ENCODE results near the gene PARK7. TPM values are rescaled to one million over a fixed set of nuclear protein-coding genes. Genes with fewer than 3 reads are reported as not detected.
A peak's percentile ranks its signal among the peaks of the same experiment; 100 is the strongest.

Gene PARK7
- total RNA-seq, 3 donors from 2014 or later (not counting 1 experiment from before 2014, with no cell fraction given) = 120 to 127 (median 127) TPM

DNA sequence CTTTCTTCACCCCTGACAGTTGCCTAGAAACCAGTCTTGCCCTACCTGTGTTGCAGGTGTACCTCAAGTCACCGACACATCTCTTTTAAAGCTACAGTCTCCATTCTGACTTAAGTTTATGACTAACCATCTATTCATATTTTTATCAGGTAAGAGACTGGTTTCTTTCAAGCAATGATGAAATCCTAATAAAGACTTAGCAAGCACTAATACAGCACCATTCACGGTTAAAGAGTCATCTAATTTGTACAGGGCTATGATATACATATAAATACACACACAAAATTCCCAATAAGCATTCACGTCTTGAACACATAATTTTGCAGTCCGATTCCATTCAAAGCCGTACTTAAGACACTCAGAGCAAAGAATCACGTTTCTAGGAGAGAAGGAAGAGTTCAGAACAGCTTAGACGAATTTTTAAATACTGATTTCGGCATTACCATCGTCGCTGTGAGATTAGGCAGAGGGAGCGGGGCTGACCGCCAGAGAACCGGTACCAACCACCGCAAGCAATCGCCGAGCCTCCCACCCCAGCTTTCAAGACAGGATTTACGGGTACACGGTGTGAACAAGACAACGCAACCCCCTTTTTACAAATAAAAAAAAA lies 63.7 kb downstream of the PARK7 start:
- Histone ChIP-seq H3K27ac (ENCODE audit: low read length) (no peak overlapping the region), H3K36me3 (ENCODE audit: control insufficient read depth, insufficient read depth, low read length) (no peaks in the 10 kb centered on the region), H3K4me3 (ENCODE audit: low read length) (peak overlapping the region; percentile 12), H3K27me3 (ENCODE audit: control insufficient read depth, insufficient read depth, low read length) (peaks cover 25% of the 10 kb centered on the region), H3K4me1 (ENCODE audit: control insufficient read depth, insufficient read depth, low read length) (peaks cover 11% of the 10 kb centered on the region), H3K9me3 (ENCODE audit: control insufficient read depth, insufficient read depth, low read length) (no peaks in the 10 kb centered on the region)
- H3K4me1 Mint-ChIP-seq = peaks cover 11 to 17% of the 10 kb centered on the region in 2 donors
- H3K27ac Mint-ChIP-seq = peak overlapping the region; percentile 48 to 79
- TF ChIP-seq, protein P1, sequence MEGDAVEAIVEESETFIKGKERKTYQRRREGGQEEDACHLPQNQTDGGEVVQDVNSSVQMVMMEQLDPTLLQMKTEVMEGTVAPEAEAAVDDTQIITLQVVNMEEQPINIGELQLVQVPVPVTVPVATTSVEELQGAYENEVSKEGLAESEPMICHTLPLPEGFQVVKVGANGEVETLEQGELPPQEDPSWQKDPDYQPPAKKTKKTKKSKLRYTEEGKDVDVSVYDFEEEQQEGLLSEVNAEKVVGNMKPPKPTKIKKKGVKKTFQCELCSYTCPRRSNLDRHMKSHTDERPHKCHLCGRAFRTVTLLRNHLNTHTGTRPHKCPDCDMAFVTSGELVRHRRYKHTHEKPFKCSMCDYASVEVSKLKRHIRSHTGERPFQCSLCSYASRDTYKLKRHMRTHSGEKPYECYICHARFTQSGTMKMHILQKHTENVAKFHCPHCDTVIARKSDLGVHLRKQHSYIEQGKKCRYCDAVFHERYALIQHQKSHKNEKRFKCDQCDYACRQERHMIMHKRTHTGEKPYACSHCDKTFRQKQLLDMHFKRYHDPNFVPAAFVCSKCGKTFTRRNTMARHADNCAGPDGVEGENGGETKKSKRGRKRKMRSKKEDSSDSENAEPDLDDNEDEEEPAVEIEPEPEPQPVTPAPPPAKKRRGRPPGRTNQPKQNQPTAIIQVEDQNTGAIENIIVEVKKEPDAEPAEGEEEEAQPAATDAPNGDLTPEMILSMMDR (IDR thresholded peaks at IDR 0.05) = no peak
- peaks cover 18 to 20% of the 10 kb centered on the region in 2 donors for H3K27me3 Mint-ChIP-seq (ENCODE audit: low read depth in 2 of 2)
- peak overlapping the region; percentile 85 for H3K4me3 Mint-ChIP-seq
- ATAC-seq = no peak
- intact Hi-C loops (cut with micrococcal nuclease) = no loop called here
- peak in 1 of 2 donors; percentile 32 for DNase-seq
- no peaks in the 10 kb centered on the region for H3K9me3 Mint-ChIP-seq
- 14% methylated on average over 19 of the region's 19 CpGs for WGBS (ENCODE audit: insufficient coverage)
- no peaks in the 10 kb centered on the region for H3K36me3 Mint-ChIP-seq

DNA sequence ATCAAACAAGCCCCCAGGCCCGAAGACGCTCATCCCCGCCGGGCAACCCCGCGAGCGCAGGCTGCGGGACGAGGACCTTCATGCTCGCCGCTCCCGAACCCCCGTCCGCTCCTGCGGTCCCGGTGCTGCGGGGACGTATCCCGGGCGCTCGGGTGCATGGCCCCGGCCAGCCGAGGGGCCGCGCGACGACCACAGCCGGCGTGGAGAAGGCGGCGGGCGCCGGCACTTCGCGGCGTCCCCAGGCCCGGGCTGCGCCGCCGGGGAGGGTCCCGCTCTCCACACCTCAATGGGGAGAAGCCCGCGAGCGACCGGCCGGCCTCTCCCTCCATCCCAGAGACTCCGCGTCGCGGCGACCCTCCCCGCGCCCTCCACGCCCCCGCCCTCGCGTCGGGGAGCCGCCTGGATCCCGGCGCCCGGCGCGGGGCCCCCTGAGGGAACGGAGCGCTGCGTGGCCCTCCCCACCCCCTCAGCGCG lies 64.2 kb downstream of the PARK7 start:
- Mint-ChIP-seq H3K36me3 (no peaks in the 10 kb centered on the region), H3K4me3 (peak overlapping the region; percentile 85), H3K27ac (peak overlapping the region; percentile 48 to 80), H3K27me3 (ENCODE audit: low read depth in 2 of 2) (peaks cover 18 to 20% of the 10 kb centered on the region in 2 donors), H3K4me1 (peaks cover 11 to 17% of the 10 kb centered on the region in 2 donors), H3K9me3 (no peaks in the 10 kb centered on the region)
- H3K9me3 ChIP-seq (ENCODE audit: control insufficient read depth, insufficient read depth, low read length) = no peaks in the 10 kb centered on the region
- peak overlapping the region; percentile 12 for H3K4me3 ChIP-seq (ENCODE audit: low read length)
- peaks cover 11% of the 10 kb centered on the region for H3K4me1 ChIP-seq (ENCODE audit: control insufficient read depth, insufficient read depth, low read length)
- ATAC-seq (peak in 2 of 3 donors; percentile 4 to 6), DNase-seq (peak in 1 of 2 donors; percentile 22)
- H3K27ac ChIP-seq (ENCODE audit: low read length) = no peak overlapping the region
- peaks cover 25% of the 10 kb centered on the region for H3K27me3 ChIP-seq (ENCODE audit: control insufficient read depth, insufficient read depth, low read length)
- WGBS (ENCODE audit: insufficient coverage) = 1% methylated on average over 69 of the region's 69 CpGs
- TF ChIP-seq, protein P1 (IDR thresholded peaks at IDR 0.05) = no peak
- H3K36me3 ChIP-seq (ENCODE audit: control insufficient read depth, insufficient read depth, low read length) = no peaks in the 10 kb centered on the region
- intact Hi-C loops (cut with micrococcal nuclease) = loop anchor here (2.0 kb wide), 2 partner anchors 127 to 291 kb away; no protein-coding TSS in a partner anchor

DNA sequence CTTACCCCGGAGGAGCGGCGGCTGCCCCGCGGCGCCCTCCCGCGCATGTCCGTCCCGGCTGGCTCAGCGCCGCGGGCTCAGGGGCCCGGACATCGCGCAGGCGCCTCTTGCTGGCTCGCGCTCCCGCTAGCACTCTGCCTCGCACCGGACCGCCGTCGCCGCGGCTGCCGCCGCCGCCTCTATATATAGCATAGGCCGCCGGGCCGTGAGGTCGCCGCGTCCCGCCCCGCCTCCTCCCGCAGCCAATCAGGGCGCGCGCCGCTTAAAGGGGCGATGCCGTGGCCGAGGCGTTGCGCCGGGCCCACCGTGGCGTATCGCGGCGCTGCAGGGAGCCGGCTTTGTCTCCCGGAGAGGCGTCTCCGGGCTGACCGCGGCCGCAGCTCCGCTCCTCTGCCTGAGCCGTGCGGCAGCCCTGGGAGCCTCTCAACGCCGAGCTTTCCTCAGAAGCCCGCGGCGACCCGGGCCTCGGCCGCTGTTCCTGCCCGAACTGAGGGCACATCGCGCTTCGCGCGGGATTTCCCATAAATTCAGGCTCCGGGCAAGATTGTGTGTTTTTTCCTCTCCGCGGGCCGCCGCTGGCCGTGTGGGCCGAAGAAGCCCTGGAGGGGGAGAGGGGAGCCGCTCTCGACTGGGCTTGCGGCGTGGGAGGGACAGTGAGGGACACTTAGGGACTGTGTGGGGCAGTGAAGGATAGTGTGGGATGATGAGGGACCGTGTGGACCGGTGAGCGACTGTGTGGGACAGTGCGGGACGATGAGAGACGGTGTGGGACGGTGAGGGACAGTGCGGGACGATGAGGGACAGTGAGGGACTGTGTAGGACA lies 64.9 kb downstream of the PARK7 start, which contains the start of gene ERRFI1:
Gene ERRFI1 (minus strand): TSS at position 157 of the 823 bp plus-strand sequence. CDS start 10,690 bp downstream, outside the sequence.
- Mint-ChIP-seq H3K36me3 (no peaks in the 10 kb centered on the region), H3K4me1 (peaks cover 11 to 17% of the 10 kb centered on the region in 2 donors), H3K27ac (peak within 1 kb of the TSS; percentile 48 to 80), H3K4me3 (peak within 1 kb of the TSS; percentile 85), H3K27me3 (ENCODE audit: low read depth in 2 of 2) (peaks cover 18 to 20% of the 10 kb centered on the region in 2 donors), H3K9me3 (no peaks in the 10 kb centered on the region)
- Histone ChIP-seq H3K4me1 (ENCODE audit: control insufficient read depth, insufficient read depth, low read length) (peaks cover 11% of the 10 kb centered on the region), H3K36me3 (ENCODE audit: control insufficient read depth, insufficient read depth, low read length) (no peaks in the 10 kb centered on the region), H3K27ac (ENCODE audit: low read length) (no peak within 1 kb of the TSS), H3K4me3 (ENCODE audit: low read length) (peak within 1 kb of the TSS; percentile 32), H3K27me3 (ENCODE audit: control insufficient read depth, insufficient read depth, low read length) (peaks cover 25% of the 10 kb centered on the region), H3K9me3 (ENCODE audit: control insufficient read depth, insufficient read depth, low read length) (no peaks in the 10 kb centered on the region)
- WGBS (ENCODE audit: insufficient coverage) = 6% methylated on average over 98 of the region's 98 CpGs
- peak; percentile 90 to 91 for DNase-seq
- TF ChIP-seq, protein P1 (IDR thresholded peaks at IDR 0.05) = no peak
- peak; percentile 94 to 97 (median 97) for ATAC-seq
- intact Hi-C loops (cut with micrococcal nuclease) = loop anchor here (2.0 kb wide), 2 partner anchors 126 to 290 kb away; no protein-coding TSS in a partner anchor
